OCI-LY7 (cell line): Measurements from ENCODE around the gene CAMK4. TPM values are rescaled to one million over a fixed set of nuclear protein-coding genes. Genes with fewer than 3 reads are reported as not detected.

Experiments
- BruUV-seq: library from RNA; stranded (reverse); fragments of 400-500 nt; replicated peaks from 2 replicates; lab custom pipeline; 2021; lab: Mats Ljungman, UMichigan
- CTCF ChIA-PET: fragments of 300-600 bp; sonication (Branson Sonifier 250); formaldehyde crosslinking; loops from one replicate; lab custom pipeline; 2022; ENCODE audit warnings: antibody characterized with exemption; ENCODE audit not compliant: unreplicated experiment; lab: Charles Lee
- POLR2A ChIA-PET: fragments of 300-600 bp; sonication (Branson Sonifier 250); formaldehyde crosslinking; loops from one replicate; lab custom pipeline; 2022; ENCODE audit warnings: antibody characterized with exemption; lab: Charles Lee
- DNase-seq: peaks from one replicate; pipeline ENCODE4 v3.0.0-alpha.2; 2015; ENCODE audit warnings: low spot score
- H2AFZ ChIP-seq: fragments of 200-600 bp; sonication (generic), shearing (Covaris generic); 2 replicates; pipeline ENCODE4 v1.6.1; 2014; ENCODE audit warnings: mild to moderate bottlenecking, antibody characterized with exemption, low read length, moderate library complexity
- H3K27ac ChIP-seq: fragments of 200-600 bp; sonication (generic); 2 replicates; pipeline ENCODE4 v1.5.1; 2014; ENCODE audit warnings: mixed run types, low read depth, mild to moderate bottlenecking, moderate library complexity, low read length, inconsistent platforms; ENCODE audit not compliant: poor library complexity, severe bottlenecking
- H3K36me3 ChIP-seq: fragments of 200-600 bp; sonication (generic); 2 replicates; pipeline ENCODE4 v1.6.1; 2014; ENCODE audit warnings: mild to moderate bottlenecking, antibody characterized with exemption, low read length, moderate library complexity, mixed read lengths; ENCODE audit not compliant: insufficient read depth
- H3K4me1 ChIP-seq: fragments of 200-600 bp; sonication (generic); 2 replicates; pipeline ENCODE4 v1.5.1; 2014; ENCODE audit warnings: mild to moderate bottlenecking, low read length; ENCODE audit not compliant: insufficient read depth, poor library complexity, severe bottlenecking
- H3K4me2 ChIP-seq: fragments of 200-600 bp; sonication (generic); 2 replicates; pipeline ENCODE4 v1.6.1; 2014; ENCODE audit warnings: mild to moderate bottlenecking, low read length
- H3K4me3 ChIP-seq: fragments of 200-600 bp; sonication (generic); 2 replicates; pipeline ENCODE4 v1.5.1; 2014; ENCODE audit warnings: mild to moderate bottlenecking, low read depth, low read length; ENCODE audit not compliant: poor library complexity, severe bottlenecking
- H3K79me2 ChIP-seq: fragments of 200-600 bp; sonication (generic); 2 replicates; pipeline ENCODE4 v1.6.1; 2016; ENCODE audit warnings: low read depth, mild to moderate bottlenecking, low read length, moderate library complexity, mixed read lengths; ENCODE audit not compliant: insufficient read depth
- H3K9me2 ChIP-seq: fragments of 200-600 bp; sonication (generic); 2 replicates; pipeline ENCODE4 v1.6.1; 2016; ENCODE audit warnings: mild to moderate bottlenecking, low read length, mixed read lengths; ENCODE audit not compliant: insufficient read depth
- H3K9me3 ChIP-seq: fragments of 200-600 bp; sonication (generic); 2 replicates; pipeline ENCODE4 v1.6.1; 2014; ENCODE audit warnings: mild to moderate bottlenecking, mixed run types, low read length, mixed read lengths
- H4K20me1 ChIP-seq: fragments of 200-600 bp; sonication (generic); 2 replicates; pipeline ENCODE4 v1.6.1; 2014; ENCODE audit warnings: mild to moderate bottlenecking, antibody characterized with exemption, low read length, moderate library complexity, mixed read lengths; ENCODE audit not compliant: insufficient read depth
- EZH2phosphoT487 ChIP-seq: fragments of 200-600 bp; sonication (generic); IDR thresholded peaks from 2 replicates; pipeline ENCODE4 v1.6.1; 2018; ENCODE audit warnings: low read depth, borderline replicate concordance, mild to moderate bottlenecking, mixed run types, antibody characterized with exemption, low read length, moderate library complexity, mixed read lengths
- intact Hi-C: fragments of 100-400 bp; cut with micrococcal nuclease; formaldehyde crosslinking; loops from one replicate; pipeline ENCODE4 v1.10.0; 2022; ENCODE audit not compliant: unreplicated experiment
- total RNA-seq, 2 experiments: library from RNA; depleted of rRNA in 1 of 2; stranded (reverse); fragments of >200 nt in 1 of 2; shearing (Covaris generic) in 1 of 2; gene quantifications; 2 replicates each; pipeline ENCODE4 v1.2.3, GENCODE V29; 2014 to 2022
- TF ChIP-seq, protein P1 (sequence below): fragments of 200-600 bp; sonication (generic); conservative IDR thresholded peaks from 2 replicates; pipeline ENCODE4 v1.5.1; 2014; ENCODE audit warnings: mild to moderate bottlenecking, antibody characterized with exemption, low read length, moderate library complexity, mixed read lengths

The CAMK4 gene
- total RNA-seq, 2 experiments from 2014 or later, result 25.4 to 40.2 TPM

DNA sequence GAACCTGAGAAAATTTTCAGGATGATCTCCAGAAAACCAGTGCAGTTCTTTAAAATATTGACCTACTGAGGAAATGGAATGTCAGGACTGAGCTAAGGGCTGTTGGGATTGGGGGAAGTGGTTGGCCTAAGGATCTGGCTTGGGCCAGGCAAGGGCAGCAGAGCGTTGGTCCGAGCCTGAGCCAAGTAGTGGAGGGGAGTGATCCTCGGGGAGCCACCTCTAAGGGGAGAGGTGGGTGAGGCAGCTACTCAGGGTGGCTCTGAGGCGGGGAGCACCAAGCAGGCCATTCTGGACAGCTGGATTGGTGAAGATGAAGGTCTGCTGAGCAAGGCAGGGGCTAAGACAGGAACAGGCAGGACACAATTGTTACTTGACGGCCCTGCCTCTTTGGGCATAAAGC is 11.5 kb downstream of the CAMK4 start:
- BruUV-seq, result no TSS peak
- H3K36me3 ChIP-seq, result no peaks in the 10 kb centered on the region
- H3K4me1 ChIP-seq, result peaks cover 44% of the 10 kb centered on the region
- no peak overlapping the region for H3K4me3 ChIP-seq
- no peak for TF ChIP-seq EZH2phosphoT487
- TF ChIP-seq, protein P1, sequence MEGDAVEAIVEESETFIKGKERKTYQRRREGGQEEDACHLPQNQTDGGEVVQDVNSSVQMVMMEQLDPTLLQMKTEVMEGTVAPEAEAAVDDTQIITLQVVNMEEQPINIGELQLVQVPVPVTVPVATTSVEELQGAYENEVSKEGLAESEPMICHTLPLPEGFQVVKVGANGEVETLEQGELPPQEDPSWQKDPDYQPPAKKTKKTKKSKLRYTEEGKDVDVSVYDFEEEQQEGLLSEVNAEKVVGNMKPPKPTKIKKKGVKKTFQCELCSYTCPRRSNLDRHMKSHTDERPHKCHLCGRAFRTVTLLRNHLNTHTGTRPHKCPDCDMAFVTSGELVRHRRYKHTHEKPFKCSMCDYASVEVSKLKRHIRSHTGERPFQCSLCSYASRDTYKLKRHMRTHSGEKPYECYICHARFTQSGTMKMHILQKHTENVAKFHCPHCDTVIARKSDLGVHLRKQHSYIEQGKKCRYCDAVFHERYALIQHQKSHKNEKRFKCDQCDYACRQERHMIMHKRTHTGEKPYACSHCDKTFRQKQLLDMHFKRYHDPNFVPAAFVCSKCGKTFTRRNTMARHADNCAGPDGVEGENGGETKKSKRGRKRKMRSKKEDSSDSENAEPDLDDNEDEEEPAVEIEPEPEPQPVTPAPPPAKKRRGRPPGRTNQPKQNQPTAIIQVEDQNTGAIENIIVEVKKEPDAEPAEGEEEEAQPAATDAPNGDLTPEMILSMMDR, result no peak
- H3K9me3 ChIP-seq, result no peaks in the 10 kb centered on the region
- no peak overlapping the region for H3K4me2 ChIP-seq
- POLR2A ChIA-PET, result interaction anchor here (0.7 to 4.3 kb wide), 6 partner anchors 9 to 524 kb away, joined by 3 to 18 read pairs (median 4); partner anchors contain the start of gene CAMK4
- intact Hi-C loops, result no loop called here
- no peaks in the 10 kb centered on the region for H3K9me2 ChIP-seq
- no peak overlapping the region for H3K27ac ChIP-seq
- peaks cover 37% of the 10 kb centered on the region; the same call in 1 of the 2 replicates for H3K79me2 ChIP-seq
- no peak overlapping the region for H2AFZ ChIP-seq
- DNase-seq, result no peak
- CTCF ChIA-PET, result interaction anchor here (1.1 kb wide), 1 partner anchor 9 kb away, joined by 3 read pairs; no protein-coding TSS in a partner anchor
- peaks cover 6% of the 10 kb centered on the region; the same call in 1 of the 2 replicates for H4K20me1 ChIP-seq

DNA sequence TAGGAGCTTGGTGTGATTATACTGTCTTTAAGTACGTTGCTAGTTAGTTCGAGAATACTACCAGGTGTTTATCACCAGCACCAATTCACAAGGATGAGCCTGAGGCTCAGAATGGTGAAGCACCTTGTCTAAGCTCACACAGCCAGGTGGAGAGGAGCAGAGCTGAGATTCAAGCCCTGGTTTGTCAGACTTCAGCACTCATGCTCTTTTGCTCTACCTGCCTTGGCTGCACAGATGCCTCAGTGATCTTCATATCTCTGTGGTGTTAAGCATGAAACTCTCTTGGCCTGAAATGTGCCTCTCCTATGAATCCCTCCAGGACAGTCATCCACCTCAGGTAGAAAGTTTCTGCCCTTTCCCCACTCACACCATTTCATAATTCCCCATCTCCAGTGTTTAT is 12.2 kb downstream of the CAMK4 start:
- H3K4me1 ChIP-seq, result peaks cover 37% of the 10 kb centered on the region
- H2AFZ ChIP-seq, result no peak overlapping the region
- peaks cover 31% of the 10 kb centered on the region; the same call in 1 of the 2 replicates for H3K79me2 ChIP-seq
- peaks cover 6% of the 10 kb centered on the region; the same call in 1 of the 2 replicates for H4K20me1 ChIP-seq
- no peaks in the 10 kb centered on the region for H3K36me3 ChIP-seq
- H3K9me3 ChIP-seq, result no peaks in the 10 kb centered on the region
- BruUV-seq, result no TSS peak
- H3K4me2 ChIP-seq, result no peak overlapping the region
- intact Hi-C loops, result no loop called here
- no peak overlapping the region for H3K4me3 ChIP-seq
- no peak overlapping the region for H3K27ac ChIP-seq
- TF ChIP-seq, protein P1, result no peak
- TF ChIP-seq EZH2phosphoT487, result no peak
- DNase-seq, result no peak
- ChIA-PET CTCF (interaction anchor here (1.1 to 1.2 kb wide), 2 partner anchors 10 to 19 kb away, joined by 3 read pairs; no protein-coding TSS in a partner anchor), POLR2A (interaction anchor here (1.0 to 4.3 kb wide), 5 partner anchors 9 to 48 kb away, joined by 3 to 18 read pairs (median 6); partner anchors contain the start of gene CAMK4)
- H3K9me2 ChIP-seq, result no peaks in the 10 kb centered on the region

DNA sequence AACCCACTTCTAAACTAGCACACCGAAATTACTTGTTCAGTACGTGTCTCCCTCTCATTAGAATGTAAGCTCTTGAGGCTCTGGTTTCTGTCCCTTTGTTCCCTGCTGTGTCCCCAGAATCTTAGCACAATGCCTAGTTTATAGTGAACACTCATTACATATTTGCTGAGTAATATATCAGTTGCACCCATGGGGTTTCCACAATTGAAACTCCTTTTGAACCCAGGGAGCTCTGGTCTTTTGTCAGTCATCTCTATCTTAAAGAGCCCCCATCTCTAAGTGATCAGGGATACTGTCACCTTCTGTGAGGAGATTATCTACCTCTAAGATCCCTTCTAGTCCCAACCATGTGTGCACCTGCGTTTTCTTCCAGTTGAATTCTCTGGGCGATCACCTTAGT is 12.8 kb downstream of the CAMK4 start:
- no peaks in the 10 kb centered on the region for H3K36me3 ChIP-seq
- POLR2A ChIA-PET, result interaction anchor here (3.1 to 4.3 kb wide), 2 partner anchors 13 to 17 kb away, joined by 9 to 18 read pairs; partner anchors contain the start of gene CAMK4
- H3K79me2 ChIP-seq, result peaks cover 26% of the 10 kb centered on the region; the same call in 1 of the 2 replicates
- no peak overlapping the region for H2AFZ ChIP-seq
- TF ChIP-seq EZH2phosphoT487, result no peak
- TF ChIP-seq, protein P1, result no peak
- H3K9me2 ChIP-seq, result no peaks in the 10 kb centered on the region
- peak overlapping the region; percentile 3; the same call in 1 of the 2 replicates for H3K4me2 ChIP-seq
- peaks cover 36% of the 10 kb centered on the region for H3K4me1 ChIP-seq
- H3K27ac ChIP-seq, result no peak overlapping the region
- BruUV-seq, result no TSS peak
- H3K9me3 ChIP-seq, result no peaks in the 10 kb centered on the region
- DNase-seq, result no peak
- intact Hi-C loops, result no loop called here
- H4K20me1 ChIP-seq, result peaks cover 6% of the 10 kb centered on the region; the same call in 1 of the 2 replicates
- CTCF ChIA-PET, result interaction anchor here (1.2 kb wide), 1 partner anchor 18 kb away, joined by 3 read pairs; no protein-coding TSS in a partner anchor
- H3K4me3 ChIP-seq, result no peak overlapping the region
